Pancreas (tissue), 10 donors: ENCODE results near the gene LTBP2. TPM values are rescaled to one million over a fixed set of nuclear protein-coding genes. Genes with fewer than 3 reads are reported as not detected.
A peak's percentile ranks its signal among the peaks of the same experiment; 100 is the strongest.

Source experiments
- ATAC-seq, 4 donors: fragments of 200-7000 bp; cut with Tn5 transposase; one replicate each; pipeline versions ENCODE4 v1.8.0 to v1.9.1; 2020; ENCODE audit warnings: mild to moderate bottlenecking in 4 of 4, moderate library complexity in 4 of 4
- DNase-seq, 6 donors: peaks; one replicate each; pipeline ENCODE4 v3.0.0-alpha.2; 2020
- FAIRE-seq: peaks from 2 replicates; lab custom pipeline; 2012; peaks lifted over from hg19 to GRCh38; lab: Jason Lieb, UNC
- H3K27ac ChIP-seq, 4 donors: fragments of 200-600 bp; sonication (generic); 1 replicate in 3 of 4; 2 replicates in 1 of 4; pipeline versions ENCODE4 v1.5.0 to v1.8.0; 2020
- H3K27me3 ChIP-seq, 4 donors: fragments of 200-600 bp; one replicate each; pipeline ENCODE4 v1.8.0; 2021
- H3K36me3 ChIP-seq, 3 donors: fragments of 200-600 bp; sonication (generic) in 1 of 3; one replicate each; pipeline versions ENCODE4 v1.5.0 to v1.8.0; 2020 to 2021
- H3K4me1 ChIP-seq, 3 donors: fragments of 200-600 bp; one replicate each; pipeline ENCODE4 v1.8.0; 2021
- H3K4me3 ChIP-seq, 4 donors: fragments of 200-600 bp; sonication (generic) in 2 of 4; one replicate each; pipeline versions ENCODE4 v1.5.0 to v1.8.0; 2020 to 2021
- H3K9me3 ChIP-seq, 4 donors: fragments of 200-600 bp; one replicate each; pipeline ENCODE4 v1.8.0; 2021
- CTCF ChIP-seq, 4 donors: fragments of 200-600 bp; sonication (generic) in 3 of 4; IDR thresholded peaks; one replicate each; pipeline versions ENCODE4 v1.5.0 to v1.8.0; 2021; ENCODE audit warnings: antibody characterized with exemption in 4 of 4
- WGBS, 2 donors: extraction: QIAGEN DNeasy Blood & Tissue Kit; methylation state at CpG; one replicate each; pipeline ENCODE4 v1.1.7; 2013; 5-methylcytosine and 5-hydroxymethylcytosine counted together
- intact Hi-C, 3 donors: fragments of 100-400 bp; cut with DNase I; formaldehyde crosslinking; loops; one replicate each; pipeline versions ENCODE4 v1.11.1 to v1.14.2; 2022
- polyA plus RNA-seq, 2 donors: library from polyadenylated mRNA; stranded (reverse); fragments of 200-250 nt; gene quantifications; one replicate each; pipeline ENCODE4 v1.2.3, GENCODE V29; 2013
- total RNA-seq, 6 donors: library from RNA; stranded (reverse); fragmentation: NEBNext Ultra II Directional in 4 of 6; extraction: Animal tissue kit (Norgen Biotek cat#: 25700) in 4 of 6; gene quantifications; one replicate each; pipeline versions ENCODE4 v1.2.1 to v1.2.4, GENCODE V29; 2021 to 2023
- donor health status: healthy with polysubstance abuse.
- donor health status: DM: no; HTN: no; CAD: no; lungs with moderate emphysema.
- donor health status: DM: no; HTN: no; CAD: no.
- donor health status: control.
- donor health status: control.
- donor health status: Bipolar disorder and iron deficiency.
- donor health status: DM: yes; HTN: yes; CAD: no.
- donor health status: DM: no; HTN: no; CAD: no.
- donor health status: DM: no; HTN: no; CAD: no.
- donor health status: DM: yes; HTN: yes; CAD: no.

The LTBP2 gene
- total and polyA plus RNA-seq, 8 donors = 1.8 to 18.1 (median 4.7) TPM

- Histone ChIP-seq H3K27ac (no peak overlapping the region), H3K4me1 (no peaks in the 10 kb centered on the region), H3K4me3 (no peak overlapping the region), H3K27me3 (no peaks in the 10 kb centered on the region), H3K9me3 (no peaks in the 10 kb centered on the region), H3K36me3 (no peaks in the 10 kb centered on the region)
- 88 to 96% methylated on average over 3 of the region's 3 CpGs for WGBS, 2 donors
- intact Hi-C loops = no loop called here
- ATAC-seq (no peak), DNase-seq (no peak), FAIRE-seq (no peak)
- TF ChIP-seq CTCF (IDR thresholded peaks at IDR 0.05) = no peak
These were observed 36.1 kb downstream of the LTBP2 start for GRCh38 chr14:74575936-74576335.

DNA sequence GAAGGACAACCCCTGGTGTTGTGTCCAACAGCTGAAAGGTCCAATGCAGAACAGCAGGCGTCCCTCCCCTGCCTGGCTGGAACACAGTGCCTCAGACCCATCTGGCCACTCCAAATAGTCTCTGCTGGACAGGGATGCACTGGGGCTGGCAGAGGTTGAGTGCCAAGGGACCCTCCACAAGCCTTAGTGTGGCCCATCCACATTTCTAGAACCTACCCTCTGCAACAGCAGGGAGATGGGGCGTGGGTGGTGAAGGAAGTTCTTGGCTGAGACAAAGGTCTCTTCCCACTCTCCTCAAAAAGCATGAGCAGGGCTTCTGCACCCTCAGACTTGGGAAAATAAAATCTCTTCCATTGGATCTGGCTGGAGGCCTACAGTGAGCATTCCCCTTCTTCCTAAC is 36.5 kb downstream of the LTBP2 start:
- 75 to 94% methylated on average over 2 of the region's 2 CpGs for WGBS, 2 donors
- intact Hi-C loops = no loop called here
- no peaks in the 10 kb centered on the region for H3K4me1 ChIP-seq
- ATAC-seq (no peak), DNase-seq (no peak), FAIRE-seq (no peak)
- TF ChIP-seq CTCF (IDR thresholded peaks at IDR 0.05) = no peak
- no peak overlapping the region for H3K4me3 ChIP-seq
- no peaks in the 10 kb centered on the region for H3K9me3 ChIP-seq
- H3K36me3 ChIP-seq = no peaks in the 10 kb centered on the region
- H3K27me3 ChIP-seq = no peaks in the 10 kb centered on the region
- no peak overlapping the region for H3K27ac ChIP-seq

- Histone ChIP-seq H3K4me1 (no peaks in the 10 kb centered on the region), H3K36me3 (no peaks in the 10 kb centered on the region), H3K27ac (no peak overlapping the region), H3K4me3 (no peak overlapping the region), H3K9me3 (no peaks in the 10 kb centered on the region), H3K27me3 (no peaks in the 10 kb centered on the region)
- 83 to 92% methylated on average over 6 of the region's 6 CpGs for WGBS, 2 donors
- intact Hi-C loops = no loop called here
- peak in 2 of 4 donors; percentile 27 to 28 for ATAC-seq
- no peak for TF ChIP-seq CTCF (IDR thresholded peaks at IDR 0.05)
- FAIRE-seq = no peak
- DNase-seq = no peak
These were observed 37.3 kb downstream of the LTBP2 start for GRCh38 chr14:74574706-74575105.

- H3K27me3 ChIP-seq = no peaks in the 10 kb centered on the region
- TF ChIP-seq CTCF (IDR thresholded peaks at IDR 0.05) = no peak
- WGBS, 2 donors = 85 to 96% methylated on average over 4 of the region's 4 CpGs
- intact Hi-C loops = no loop called here
- ATAC-seq = no peak
- no peak overlapping the region for H3K27ac ChIP-seq
- H3K36me3 ChIP-seq = no peaks in the 10 kb centered on the region
- no peak for FAIRE-seq
- no peak overlapping the region for H3K4me3 ChIP-seq
- DNase-seq = no peak
- no peaks in the 10 kb centered on the region for H3K4me1 ChIP-seq
- H3K9me3 ChIP-seq = no peaks in the 10 kb centered on the region
These were observed 38.0 kb downstream of the LTBP2 start for GRCh38 chr14:74574090-74574433.

DNA sequence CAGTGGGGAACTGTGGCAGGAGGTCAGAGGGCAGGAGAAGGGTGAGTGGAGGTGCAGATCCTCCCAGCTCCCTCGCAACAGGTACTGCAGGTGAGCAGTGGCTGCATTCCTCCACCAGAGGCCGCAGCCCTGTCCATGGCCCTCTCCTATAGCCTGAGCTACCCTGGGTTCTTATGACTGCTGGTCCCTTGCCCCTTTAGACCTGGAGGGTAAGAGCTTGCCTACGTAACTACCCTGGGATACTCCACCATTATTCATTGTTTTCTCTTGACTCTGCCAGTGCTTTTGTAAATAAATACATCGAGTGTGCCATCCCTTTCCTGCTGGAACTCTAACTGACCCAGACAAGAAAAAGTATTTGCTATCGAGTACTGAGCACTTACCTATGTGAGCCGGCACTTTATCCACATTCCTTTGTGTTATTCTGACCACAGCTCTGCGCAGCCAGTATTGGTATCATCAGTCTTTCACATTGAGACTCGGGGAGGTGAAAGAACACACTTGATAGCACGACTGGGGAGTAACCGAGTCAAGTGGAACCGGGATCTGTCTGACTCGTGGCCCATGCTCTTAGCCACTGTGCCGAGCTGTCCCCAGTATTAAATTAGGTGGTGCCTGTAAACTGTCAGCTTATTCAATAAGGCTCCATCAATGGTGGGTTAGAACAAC is 38.5 kb downstream of the LTBP2 start:
- DNase-seq (no peak), FAIRE-seq (no peak), ATAC-seq (no peak)
- intact Hi-C loops = no loop called here
- Histone ChIP-seq H3K4me3 (no peak overlapping the region), H3K4me1 (no peaks in the 10 kb centered on the region), H3K9me3 (no peaks in the 10 kb centered on the region), H3K36me3 (no peaks in the 10 kb centered on the region), H3K27ac (no peak overlapping the region), H3K27me3 (no peaks in the 10 kb centered on the region)
- TF ChIP-seq CTCF (IDR thresholded peaks at IDR 0.05) = no peak
- 79 to 82% methylated on average over 13 of the region's 13 CpGs for WGBS, 2 donors
